GM04503 (cell line): ENCODE measurements around the gene FURIN.
"Not testable (repeated sequence)": the region's sequence is repeated elsewhere in the genome, so short reads cannot be mapped to it uniquely, and the experiment has no call there.

ENCODE experiments used
- DNase-seq: peaks from one replicate; pipeline ENCODE4 v3.0.0-alpha.2; 2012; ENCODE audit warnings: low read depth

The FURIN gene

GRCh38 chr15:90868261-90868689, at the start of gene FURIN:
Gene FURIN, plus strand, starts transcription at chr15:90868588. Its CDS starts 7,153 bp downstream, at chr15:90875741.
- no peak for DNase-seq

- DNase-seq, result no peak
These were observed 49.0 kb upstream of the FURIN start for GRCh38 chr15:90819390-90819789.

DNA sequence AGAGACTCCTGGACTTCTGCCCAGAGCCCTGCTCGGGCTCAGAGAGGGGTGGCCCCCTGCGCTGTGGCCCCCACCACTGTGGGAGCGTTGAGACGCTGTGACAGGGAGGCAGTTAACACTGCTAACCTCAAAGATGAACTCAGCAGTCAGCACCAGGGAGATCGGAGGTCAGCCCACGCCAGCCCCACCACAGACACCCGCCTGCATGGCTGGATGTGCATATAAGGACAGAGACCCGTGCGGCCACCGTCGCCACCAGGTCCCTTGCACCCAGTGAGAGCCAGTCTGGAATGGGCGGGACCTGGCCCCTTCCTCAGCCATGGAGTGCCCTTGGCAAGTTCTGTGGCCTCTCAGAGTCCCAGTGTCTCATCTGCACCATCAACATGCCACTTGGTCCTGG, 48.5 kb upstream of the FURIN start:
- no peak for DNase-seq

- DNase-seq, result no peak
These were observed 47.9 kb upstream of the FURIN start for GRCh38 chr15:90820481-90820880.

DNA sequence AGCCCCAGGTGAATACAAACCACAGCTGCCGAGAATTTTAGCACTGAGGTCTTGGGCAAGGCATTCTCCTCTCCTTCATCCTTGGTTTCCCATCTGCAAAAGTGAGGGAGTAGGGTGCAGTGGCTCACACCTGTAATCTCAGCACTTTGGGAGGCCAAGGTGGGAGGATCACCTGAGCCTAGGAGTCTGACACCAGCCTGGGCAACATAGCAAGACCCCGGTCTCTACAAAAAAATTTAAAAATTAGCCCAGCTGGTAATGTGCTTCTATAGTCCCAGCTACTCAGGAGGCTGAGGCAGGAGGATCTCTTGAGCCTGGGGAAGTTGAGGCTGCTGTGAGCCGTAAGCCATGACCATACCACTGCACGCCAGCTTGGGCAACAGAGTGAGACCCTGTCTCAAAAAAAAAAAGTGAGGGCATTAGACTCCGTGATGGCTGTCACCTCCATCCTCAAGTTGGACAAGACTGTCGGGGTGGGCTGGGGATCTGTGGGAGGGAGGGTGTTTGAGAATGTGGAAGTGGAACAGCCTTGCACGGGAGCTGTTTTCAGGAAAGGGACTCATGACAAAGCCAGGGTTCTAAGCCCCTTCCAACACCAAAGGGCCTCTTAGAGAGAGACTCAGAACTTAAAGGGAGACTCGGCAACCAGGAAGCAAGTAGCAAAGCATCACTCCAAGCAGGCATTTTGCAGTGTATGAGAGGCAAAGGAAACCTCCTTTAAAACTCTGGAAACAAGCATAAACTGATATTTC, 46.0 kb upstream of the FURIN start:
- DNase-seq, result no peak

GRCh38 chr15:90823455-90823974, 44.9 kb upstream of the FURIN start:
- DNase-seq, result no peak

DNA sequence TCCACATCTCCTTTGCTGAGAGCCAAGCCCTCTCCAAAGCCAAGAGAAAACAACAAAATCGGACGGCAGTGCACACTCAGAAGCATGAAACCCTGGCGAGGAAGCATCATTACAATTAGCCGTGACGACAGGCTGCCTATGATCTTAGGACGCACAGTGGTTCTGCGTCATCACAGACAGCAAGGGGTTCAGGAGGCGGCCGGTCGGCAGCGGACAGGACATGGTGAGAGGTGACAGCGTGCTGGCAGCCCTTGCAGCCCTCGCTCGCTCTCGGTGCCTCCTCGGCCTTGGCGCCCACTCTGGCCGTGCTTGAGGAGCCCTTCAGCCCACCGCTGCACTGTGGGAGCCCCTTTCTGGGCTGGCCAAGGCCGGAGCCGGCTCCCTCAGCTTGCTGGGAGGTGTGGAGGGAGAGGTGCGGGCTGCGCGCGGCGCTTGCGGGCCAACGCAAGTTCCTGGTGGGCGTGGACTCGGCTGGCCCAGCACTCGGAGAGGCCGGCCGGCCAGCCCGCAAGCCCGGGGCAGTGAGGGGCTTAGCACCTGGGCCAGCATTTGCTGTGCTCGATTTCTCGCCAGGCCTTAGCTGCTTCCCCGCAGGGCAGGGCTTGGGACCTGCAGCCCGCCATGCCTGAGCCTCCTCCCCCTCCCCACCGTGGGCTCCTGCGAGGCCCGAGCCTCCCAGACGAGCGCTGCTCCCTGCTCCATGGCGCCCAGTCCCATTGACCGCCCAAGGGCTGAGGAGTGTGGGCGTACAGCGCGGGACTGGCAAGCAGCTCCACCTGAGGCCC, 43.1 kb upstream of the FURIN start:
- DNase-seq, result not testable (repeated sequence)

GRCh38 chr15:90826206-90826885, 42.0 kb upstream of the FURIN start:
- not testable (repeated sequence) for DNase-seq

DNA sequence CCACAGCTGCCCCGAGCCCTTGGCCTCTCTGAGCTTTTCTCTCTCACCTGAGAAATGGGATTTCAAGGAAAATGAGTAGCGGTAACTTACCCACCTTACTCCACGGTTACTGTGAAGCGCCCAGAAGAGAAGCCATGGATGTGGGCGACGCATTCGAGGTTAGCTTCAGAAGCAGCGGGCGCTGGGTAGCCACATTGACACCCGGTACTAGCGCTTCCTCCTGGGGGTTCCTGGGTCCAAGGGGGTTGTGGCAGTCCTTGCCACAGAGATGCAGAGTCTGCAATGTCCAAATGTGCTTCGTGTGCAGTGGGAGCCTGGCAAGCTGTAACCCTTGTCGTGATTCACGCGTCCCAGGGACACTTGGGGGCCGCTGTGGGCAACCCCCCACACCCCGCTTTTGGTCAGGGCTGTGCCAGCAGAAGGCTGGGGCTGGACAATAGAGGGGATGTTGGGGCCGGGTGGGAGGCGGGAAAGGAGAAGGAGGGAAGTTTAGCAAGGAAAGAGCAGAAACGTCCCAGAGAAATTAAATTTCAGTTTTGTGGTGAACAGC, 41.4 kb upstream of the FURIN start:
- DNase-seq, result no peak

DNA sequence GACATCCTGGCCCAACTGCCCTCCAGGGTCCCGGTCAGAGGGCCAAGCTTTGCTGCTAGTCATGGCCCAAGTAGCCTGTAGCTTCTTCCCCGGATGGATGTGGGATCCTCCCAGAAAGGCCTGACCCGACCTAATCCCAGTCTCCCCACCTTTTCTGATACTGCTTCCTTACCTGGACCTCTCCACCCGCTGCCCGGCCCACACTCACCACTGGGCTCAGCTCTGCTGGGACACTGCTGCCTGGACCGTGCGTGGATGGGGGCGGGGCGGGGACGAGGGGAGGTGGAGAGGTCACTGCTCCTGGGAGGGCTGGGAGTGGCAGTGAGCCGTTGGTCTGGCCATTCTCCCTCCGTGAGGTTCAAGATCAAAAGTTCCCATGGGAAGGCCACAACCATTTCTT, 40.3 kb upstream of the FURIN start:
- no peak for DNase-seq

GRCh38 chr15:90829126-90829525, 39.3 kb upstream of the FURIN start:
- no peak for DNase-seq

- DNase-seq, result no peak
These were observed 38.4 kb upstream of the FURIN start for GRCh38 chr15:90829942-90830440.

- no peak for DNase-seq
These were observed 33.8 kb upstream of the FURIN start for GRCh38 chr15:90834626-90835025.

DNA sequence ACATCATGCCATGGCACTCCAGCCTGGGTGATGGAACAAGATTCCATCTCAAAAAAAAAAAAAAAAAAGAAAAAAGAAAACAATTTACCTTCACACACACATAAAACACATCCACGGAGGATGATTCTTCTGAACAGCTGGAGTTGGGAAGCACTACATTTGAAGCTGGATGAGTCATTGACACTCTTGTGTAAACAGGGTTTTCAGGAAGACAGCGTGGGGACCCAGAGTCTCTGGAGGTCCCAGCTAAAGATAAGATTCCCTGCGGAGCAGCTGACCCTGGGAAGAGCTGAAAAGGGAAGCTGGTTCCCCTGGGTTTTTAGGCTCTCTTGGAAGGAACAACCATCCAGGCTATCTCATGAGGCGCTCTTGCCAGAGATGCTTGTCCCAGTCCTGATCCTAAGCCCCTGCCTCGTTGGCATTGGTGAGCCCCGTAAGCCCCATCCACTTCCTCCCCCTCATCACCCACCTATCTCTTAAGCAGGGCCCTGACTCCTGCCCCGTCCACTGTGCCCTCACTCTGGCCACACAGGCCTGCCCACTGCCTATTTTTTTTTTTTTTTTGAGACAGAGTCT, 32.0 kb upstream of the FURIN start:
- peak; percentile 17 for DNase-seq

GRCh38 chr15:90837094-90837493, 31.3 kb upstream of the FURIN start:
- no peak for DNase-seq

DNA sequence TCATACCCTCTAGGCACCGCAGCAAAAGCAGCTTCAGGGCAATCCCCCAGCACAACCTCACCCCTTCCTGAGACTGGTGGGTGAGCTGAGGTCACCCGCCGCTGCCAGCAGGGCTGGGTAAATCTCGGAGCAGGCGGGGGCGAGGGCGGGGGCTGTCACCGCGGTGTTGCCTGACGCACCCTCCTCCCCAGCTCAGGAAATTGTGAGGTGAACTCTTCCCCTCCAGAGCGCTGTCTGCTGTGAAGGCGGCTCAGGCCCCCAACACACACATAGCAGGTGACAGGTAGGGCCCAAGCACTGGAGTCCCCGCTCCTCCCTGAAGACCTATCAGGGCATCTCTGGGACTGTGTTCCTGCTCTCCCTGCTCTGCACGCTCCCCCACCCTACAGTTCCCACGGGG, 30.2 kb upstream of the FURIN start:
- DNase-seq, result no peak

DNA sequence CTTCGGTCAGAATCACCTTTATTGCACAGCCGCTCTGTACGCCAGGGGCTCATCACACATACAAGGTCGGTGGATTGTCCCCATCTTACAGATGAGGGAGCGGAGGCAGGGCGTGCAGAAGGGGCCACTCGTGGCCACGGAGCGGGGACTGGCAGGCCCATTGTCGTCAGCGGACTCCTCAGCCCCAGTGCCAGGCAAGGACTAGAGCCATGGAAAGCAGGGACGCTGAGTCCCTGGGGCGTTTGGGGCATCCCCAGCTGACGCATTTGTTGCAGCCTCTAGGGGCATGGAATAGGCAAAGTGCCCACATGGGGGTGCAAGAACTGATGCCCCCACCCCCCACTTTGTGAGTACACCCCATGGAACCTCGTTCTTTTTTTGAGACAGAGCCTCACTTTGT, 29.8 kb upstream of the FURIN start:
- no peak for DNase-seq

DNA sequence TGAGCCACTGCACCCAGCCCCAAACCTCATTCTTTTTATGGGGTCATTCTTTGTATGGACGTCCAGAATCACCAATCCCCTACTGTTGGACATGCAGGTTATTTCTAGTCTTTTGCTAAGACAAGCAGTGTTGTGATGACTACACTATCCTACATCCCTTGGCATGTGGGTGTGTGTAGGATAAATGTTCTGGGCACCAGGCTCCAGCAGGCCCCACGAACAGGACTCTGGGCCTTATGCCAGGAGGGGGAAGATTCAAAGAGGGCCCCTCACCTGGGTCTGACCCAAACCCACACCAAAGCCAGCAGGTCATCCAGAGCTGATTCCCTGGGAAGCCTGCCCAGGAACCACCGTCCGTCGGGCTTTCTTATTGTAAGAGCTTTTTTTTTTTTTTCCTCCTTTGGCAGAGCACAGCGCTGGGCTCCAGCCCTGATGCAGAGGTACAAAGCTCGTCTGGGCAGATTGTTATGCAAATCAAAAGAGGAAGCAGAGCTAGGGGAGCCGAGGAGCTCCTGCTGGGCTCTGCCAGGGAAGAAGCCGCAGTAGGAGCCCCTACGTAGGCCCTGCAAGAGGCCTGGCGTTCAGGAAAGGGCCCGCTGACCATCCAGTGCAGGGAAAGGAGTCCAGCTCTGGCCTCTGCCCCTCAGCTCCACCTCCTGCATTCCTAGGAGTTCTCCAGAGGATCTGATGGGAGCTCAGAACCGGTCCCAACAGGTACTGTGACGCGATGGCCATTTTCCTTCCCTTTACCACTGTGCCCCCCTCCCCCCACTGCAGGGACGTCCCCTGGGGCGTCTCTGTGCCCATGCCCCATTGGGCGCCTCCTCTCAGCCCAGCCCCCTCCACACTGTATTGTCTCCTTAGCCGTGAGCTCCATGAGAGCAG, 29.0 kb upstream of the FURIN start:
- no peak for DNase-seq

DNA sequence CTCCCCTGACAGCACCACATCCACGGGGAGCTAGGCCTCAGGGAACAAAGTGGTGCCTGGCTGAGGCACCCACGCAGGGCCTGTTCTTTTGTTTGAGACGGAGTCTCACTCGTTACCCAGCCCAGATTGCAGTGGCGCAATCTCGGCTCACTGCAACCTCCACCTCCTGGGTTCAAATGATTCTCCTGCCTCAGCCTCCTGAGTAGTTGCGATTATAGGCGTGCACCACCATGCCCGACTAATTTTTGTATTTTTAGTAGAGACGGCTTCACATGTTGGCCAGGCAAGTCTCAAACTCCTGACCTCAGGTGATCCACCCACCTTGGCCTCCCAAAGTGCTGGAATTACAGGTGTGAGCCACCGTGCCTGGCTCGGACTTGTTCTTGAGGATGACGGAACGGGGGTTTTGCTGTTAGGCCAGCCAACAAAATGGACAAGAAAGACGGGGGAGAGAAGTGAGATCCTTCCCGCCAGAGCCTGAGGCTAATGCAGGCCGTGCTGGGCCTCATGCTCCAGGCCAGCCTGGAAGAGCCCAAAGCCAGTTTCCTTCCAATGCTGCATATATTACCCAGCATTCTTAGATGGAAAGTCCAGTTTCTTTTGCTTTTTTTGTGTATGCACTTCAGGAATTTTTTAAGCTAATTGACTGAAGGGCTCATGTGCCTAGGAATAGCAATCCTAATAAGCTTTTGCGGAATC, 28.1 kb upstream of the FURIN start:
- DNase-seq, result no peak

DNA sequence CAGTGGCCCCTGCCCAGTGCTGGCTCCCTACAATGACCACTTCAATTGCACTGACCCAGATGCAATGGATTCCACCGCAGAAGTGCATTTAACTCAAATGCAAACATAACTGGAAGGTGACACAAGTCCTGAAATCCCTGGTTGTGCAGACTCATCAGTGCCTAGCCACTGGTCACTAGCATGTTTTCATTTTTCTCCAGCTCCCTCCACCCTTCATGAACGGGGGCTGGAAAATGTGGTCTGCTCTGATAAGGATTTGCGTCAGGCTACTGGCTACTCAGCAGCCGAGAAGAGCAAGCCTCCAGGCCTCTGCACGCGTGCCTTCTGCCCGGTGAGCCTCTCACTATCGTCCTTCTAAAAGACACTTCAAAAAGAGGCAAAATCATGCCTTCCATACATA, 27.4 kb upstream of the FURIN start:
- no peak for DNase-seq
